Aorta (tissue), 5 donors: ENCODE measurements around the gene UBTD1. TPM values are rescaled to one million over a fixed set of nuclear protein-coding genes. Genes with fewer than 3 reads are reported as not detected.

Source experiments
- ATAC-seq: fragments of 200-7000 bp; cut with Tn5 transposase; one replicate; pipeline ENCODE4 v1.9.1; 2022; ENCODE audit warnings: moderate library complexity; ENCODE audit not compliant: low FRiP score
- DNase-seq, 2 donors: peaks; one replicate each; pipeline ENCODE4 v3.0.0-alpha.2; 2020
- H3K27ac ChIP-seq, 2 donors: one replicate each; pipeline ENCODE4 v1.5.1; 2013; ENCODE audit warnings: low read length in 2 of 2, mild to moderate bottlenecking in 2 of 2, moderate library complexity in 2 of 2, control low read depth in 1 of 2, inconsistent platforms in 1 of 2, low read depth in 1 of 2
- H3K27me3 ChIP-seq, 2 donors: one replicate each; pipeline ENCODE4 v1.6.1; 2013; ENCODE audit warnings: control low read depth in 1 of 2, low read length in 1 of 2, mild to moderate bottlenecking in 1 of 2, moderate library complexity in 1 of 2; ENCODE audit not compliant: insufficient read depth in 2 of 2, control insufficient read depth in 1 of 2
- H3K36me3 ChIP-seq, 2 donors: one replicate each; pipeline ENCODE4 v1.6.1; 2013; ENCODE audit warnings: control low read depth in 1 of 2, low read length in 1 of 2, mild to moderate bottlenecking in 1 of 2; ENCODE audit not compliant: insufficient read depth in 2 of 2, control insufficient read depth in 1 of 2
- H3K4me1 ChIP-seq, 2 donors: one replicate each; pipeline ENCODE4 v1.6.1; 2013; ENCODE audit warnings: low read length in 2 of 2, control low read depth in 1 of 2, mild to moderate bottlenecking in 1 of 2, moderate library complexity in 1 of 2; ENCODE audit not compliant: insufficient read depth in 2 of 2, control insufficient read depth in 1 of 2
- H3K4me3 ChIP-seq, 2 donors: one replicate each; pipeline ENCODE4 v1.5.1; 2013; ENCODE audit warnings: low read length in 2 of 2, control low read depth in 1 of 2, mild to moderate bottlenecking in 1 of 2
- H3K9me3 ChIP-seq: one replicate; pipeline ENCODE4 v1.6.1; 2013; ENCODE audit warnings: mild to moderate bottlenecking, low read length; ENCODE audit not compliant: control insufficient read depth
- WGBS, 2 donors: extraction: QIAGEN DNeasy Blood & Tissue Kit; methylation state at CpG; one replicate each; pipeline ENCODE4 v1.1.7; 2013; 5-methylcytosine and 5-hydroxymethylcytosine counted together
- intact Hi-C, 2 donors: fragments of 100-400 bp; cut with DNase I; formaldehyde crosslinking; loops; one replicate each; pipeline versions ENCODE4 v1.14.2 to v1.15.0; 2022
- polyA plus RNA-seq, 2 donors: library from polyadenylated mRNA; stranded (reverse); fragments of 200-250 nt; gene quantifications; one replicate each; pipeline ENCODE4 v1.2.3, GENCODE V29; 2013
- total RNA-seq, 2 donors: library from RNA; stranded (reverse); fragmentation: NEBNext Ultra II Directional; extraction: Animal tissue kit (Norgen Biotek cat#: 25700); gene quantifications; one replicate each; pipeline ENCODE4 v1.2.1, GENCODE V29; 2021
- donor health status: healthy with polysubstance abuse.
- donor health status: Bipolar disorder and iron deficiency.
- donor health status: DM: no; HTN: no; CAD: no.
- donor health status: DM: no; HTN: no; CAD: no.
- donor health status: DM: yes; HTN: yes; CAD: no.

UBTD1 gene
- total and polyA plus RNA-seq, 4 donors = 10.1 to 18.9 (median 15.4) TPM

DNA sequence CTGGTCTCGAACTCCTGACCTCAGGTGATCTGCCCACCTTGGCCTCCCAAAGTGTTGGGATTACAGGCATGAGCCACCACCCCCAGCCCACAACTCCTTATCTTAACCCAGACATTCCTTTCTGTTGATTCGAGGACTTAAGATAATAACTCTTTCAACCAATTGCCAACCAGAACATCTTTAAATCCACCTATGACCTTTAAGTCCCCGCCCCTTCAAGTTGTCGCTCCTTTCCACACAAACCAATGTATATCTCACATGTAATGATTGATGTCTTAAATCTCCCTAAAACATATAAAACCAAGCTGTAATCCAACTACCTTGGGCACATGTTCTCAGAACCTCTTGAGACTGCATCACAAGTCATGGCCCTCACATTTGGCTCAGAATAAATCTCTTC is 66.1 kb downstream of the UBTD1 start:
- no peak overlapping the region for H3K4me3 ChIP-seq
- no peaks in the 10 kb centered on the region for H3K9me3 ChIP-seq
- H3K27ac ChIP-seq = no peak overlapping the region
- DNase-seq = no peak
- WGBS, 2 donors = 81 to 82% methylated on average over 4 of the region's 4 CpGs
- no peaks in the 10 kb centered on the region for H3K36me3 ChIP-seq
- peaks cover 0 to 3% of the 10 kb centered on the region in 2 donors for H3K4me1 ChIP-seq
- intact Hi-C loops = no loop called here
- no peak for ATAC-seq
- no peaks in the 10 kb centered on the region for H3K27me3 ChIP-seq

DNA sequence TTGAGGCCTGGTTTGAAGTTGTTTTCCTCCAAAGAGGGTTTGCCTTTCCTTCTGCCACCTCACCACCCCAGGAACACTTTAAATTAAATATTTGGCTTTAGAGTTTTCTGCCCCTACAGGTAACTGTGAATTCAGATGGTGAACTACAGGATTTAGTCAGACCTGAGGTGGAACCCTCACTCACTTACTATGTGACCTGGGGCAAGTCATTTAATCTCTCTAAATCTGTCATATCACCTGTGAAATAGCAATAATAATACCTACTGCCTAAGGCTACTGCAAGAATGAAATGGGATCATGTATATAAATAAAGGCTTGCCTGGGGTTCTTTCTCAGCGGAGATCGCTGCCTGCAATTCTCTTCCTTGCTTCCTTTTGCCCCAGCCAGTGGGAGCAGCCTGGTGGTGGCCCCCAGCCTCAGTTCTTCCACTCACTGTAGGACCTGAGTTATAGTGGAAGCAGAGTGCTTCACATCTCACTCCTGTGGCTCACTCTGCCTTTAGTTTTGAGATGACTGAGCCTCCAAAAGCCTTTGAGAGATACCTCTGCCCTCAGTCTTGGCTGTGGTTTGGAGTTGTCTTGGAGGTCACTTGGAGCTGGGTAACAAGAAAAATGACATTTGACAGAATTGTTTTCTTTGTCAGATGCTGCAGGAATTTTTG is 67.7 kb downstream of the UBTD1 start:
- no peaks in the 10 kb centered on the region for H3K9me3 ChIP-seq
- intact Hi-C loops = no loop called here
- no peaks in the 10 kb centered on the region for H3K27me3 ChIP-seq
- H3K36me3 ChIP-seq = peaks cover 2 to 6% of the 10 kb centered on the region in 2 donors
- DNase-seq = peak in 1 of 2 donors; percentile 2
- no peak overlapping the region for H3K27ac ChIP-seq
- H3K4me3 ChIP-seq = no peak overlapping the region
- H3K4me1 ChIP-seq = peaks cover 0 to 3% of the 10 kb centered on the region in 2 donors
- WGBS, 2 donors = 90 to 93% methylated on average over 2 of the region's 2 CpGs
- no peak for ATAC-seq

DNA sequence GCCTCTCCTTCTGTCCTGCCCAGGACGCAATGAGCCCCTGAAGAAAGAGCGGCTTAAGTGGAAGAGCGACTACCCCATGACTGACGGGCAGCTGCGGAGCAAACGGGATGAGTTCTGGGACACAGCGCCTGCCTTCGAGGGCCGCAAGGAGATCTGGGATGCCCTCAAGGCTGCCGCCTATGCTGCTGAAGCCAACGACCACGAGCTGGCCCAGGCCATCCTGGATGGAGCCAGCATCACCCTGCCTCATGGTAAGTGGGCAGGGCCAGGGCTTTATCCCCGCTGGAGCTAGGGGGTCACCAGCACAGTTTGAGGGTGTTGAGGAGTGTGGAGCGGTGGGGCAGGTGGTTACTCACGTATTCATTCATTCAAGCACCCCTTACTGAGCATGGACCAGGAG is 69.2 kb downstream of the UBTD1 start:
- WGBS, 2 donors = 94 to 95% methylated on average over 15 of the region's 15 CpGs
- Histone ChIP-seq H3K27ac (no peak overlapping the region), H3K36me3 (peaks cover 2 to 6% of the 10 kb centered on the region in 2 donors), H3K27me3 (no peaks in the 10 kb centered on the region), H3K9me3 (no peaks in the 10 kb centered on the region), H3K4me3 (no peak overlapping the region), H3K4me1 (peaks cover 0 to 3% of the 10 kb centered on the region in 2 donors)
- intact Hi-C loops = no loop called here
- DNase-seq (peak in 1 of 2 donors; percentile 46), ATAC-seq (no peak)

DNA sequence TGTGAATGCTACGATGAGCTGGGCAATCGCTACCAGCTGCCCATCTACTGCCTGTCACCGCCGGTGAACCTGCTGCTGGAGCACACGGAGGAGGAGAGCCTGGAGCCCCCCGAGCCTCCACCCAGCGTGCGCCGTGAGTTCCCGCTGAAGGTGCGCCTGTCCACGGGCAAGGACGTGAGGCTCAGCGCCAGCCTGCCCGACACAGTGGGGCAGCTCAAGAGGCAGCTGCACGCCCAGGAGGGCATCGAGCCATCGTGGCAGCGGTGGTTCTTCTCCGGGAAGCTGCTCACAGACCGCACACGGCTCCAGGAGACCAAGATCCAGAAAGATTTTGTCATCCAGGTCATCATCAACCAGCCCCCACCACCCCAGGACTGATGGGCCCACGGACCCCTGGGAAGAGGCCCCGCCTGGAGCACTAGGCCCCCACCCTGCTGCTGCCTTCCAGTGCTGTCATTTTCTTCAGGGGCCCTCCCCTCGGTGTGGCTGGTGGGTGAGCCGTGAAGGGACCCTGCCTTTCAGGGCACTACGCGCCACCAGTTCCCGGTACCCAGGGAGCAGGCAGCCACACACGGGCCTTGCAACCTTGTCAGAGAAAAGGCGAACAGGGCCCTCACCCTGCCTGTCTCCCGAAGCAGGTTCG is 71.5 kb downstream of the UBTD1 start:
- Histone ChIP-seq H3K4me3 (no peak overlapping the region), H3K4me1 (no peaks in the 10 kb centered on the region), H3K36me3 (peaks cover 2 to 6% of the 10 kb centered on the region in 2 donors), H3K27ac (no peak overlapping the region), H3K9me3 (no peaks in the 10 kb centered on the region), H3K27me3 (no peaks in the 10 kb centered on the region)
- intact Hi-C loops = no loop called here
- no peak for ATAC-seq
- DNase-seq = peak in 1 of 2 donors; percentile 65
- WGBS, 2 donors = 87 to 92% methylated on average over 33 of the region's 33 CpGs

DNA sequence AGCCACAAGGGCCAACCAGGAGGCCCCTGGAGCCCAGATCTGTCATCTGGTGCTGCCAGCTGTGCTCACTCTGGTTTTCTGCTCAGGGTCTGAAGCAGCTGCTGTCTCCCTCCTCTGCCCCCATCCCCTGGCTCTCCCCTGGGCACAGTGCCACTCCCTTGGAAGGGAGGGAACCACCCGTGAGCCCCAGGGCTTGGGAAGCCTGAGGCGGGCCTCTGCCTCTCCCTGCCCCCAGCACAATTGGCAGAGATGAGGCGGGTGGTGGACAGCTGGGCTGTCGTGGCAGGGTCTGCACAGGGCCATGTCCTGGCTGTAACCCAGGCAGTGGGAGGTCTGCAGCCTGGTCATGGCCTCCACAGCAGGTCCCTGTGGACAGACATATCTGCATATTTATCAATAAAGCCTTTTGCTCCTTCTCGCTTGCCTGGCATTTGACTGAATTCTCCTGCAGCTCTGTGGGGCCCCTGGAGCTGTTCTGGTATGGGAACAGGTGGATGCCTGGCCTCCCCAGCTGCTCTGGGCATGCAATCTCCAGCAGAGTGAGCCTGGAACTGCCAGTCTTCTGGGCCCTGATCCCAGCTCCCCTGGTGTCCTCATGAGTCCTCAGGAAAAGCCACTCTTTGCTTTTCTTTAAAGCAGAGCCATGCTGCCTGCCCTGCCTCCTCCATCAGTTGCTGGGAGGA is 72.2 kb downstream of the UBTD1 start:
- WGBS, 2 donors = 66 to 68% methylated on average over 5 of the region's 5 CpGs
- H3K4me1 ChIP-seq = no peaks in the 10 kb centered on the region
- H3K27me3 ChIP-seq = no peaks in the 10 kb centered on the region
- peaks cover 2 to 6% of the 10 kb centered on the region in 2 donors for H3K36me3 ChIP-seq
- no peak overlapping the region for H3K4me3 ChIP-seq
- ATAC-seq (peak; percentile 19), DNase-seq (peak in 1 of 2 donors; percentile 72)
- H3K27ac ChIP-seq = no peak overlapping the region
- intact Hi-C loops = no loop called here
- no peaks in the 10 kb centered on the region for H3K9me3 ChIP-seq

DNA sequence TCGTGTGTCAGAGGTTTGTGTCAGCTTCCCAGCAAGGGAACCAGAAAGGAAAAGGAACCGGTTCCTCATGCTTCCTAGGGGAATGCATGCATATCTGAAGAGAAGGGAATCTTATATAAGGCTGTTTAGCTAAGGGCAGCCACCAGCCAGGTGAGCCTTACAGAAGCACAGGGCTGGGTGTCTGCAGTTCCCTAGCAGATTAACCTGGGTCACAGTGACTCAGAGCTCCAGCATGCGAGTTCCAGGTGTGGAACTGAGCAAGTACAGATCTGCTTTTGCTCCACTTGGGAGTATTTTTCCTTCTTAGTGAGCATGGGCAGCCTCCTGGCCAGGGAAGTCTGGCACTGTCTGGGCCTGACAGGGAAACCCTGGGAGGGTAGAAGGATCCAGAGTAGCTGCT is 72.9 kb downstream of the UBTD1 start:
- intact Hi-C loops = loop anchor here (1.0 to 2.0 kb wide), 2 partner anchors 39 to 40 kb away; no protein-coding TSS in a partner anchor
- H3K9me3 ChIP-seq = no peaks in the 10 kb centered on the region
- peaks cover 2 to 6% of the 10 kb centered on the region in 2 donors for H3K36me3 ChIP-seq
- no peaks in the 10 kb centered on the region for H3K4me1 ChIP-seq
- no peak for ATAC-seq
- H3K27me3 ChIP-seq = no peaks in the 10 kb centered on the region
- DNase-seq = peak in 1 of 2 donors; percentile 41
- no peak overlapping the region for H3K4me3 ChIP-seq
- H3K27ac ChIP-seq = no peak overlapping the region
- 79 to 90% methylated on average over 3 of the region's 3 CpGs for WGBS, 2 donors

DNA sequence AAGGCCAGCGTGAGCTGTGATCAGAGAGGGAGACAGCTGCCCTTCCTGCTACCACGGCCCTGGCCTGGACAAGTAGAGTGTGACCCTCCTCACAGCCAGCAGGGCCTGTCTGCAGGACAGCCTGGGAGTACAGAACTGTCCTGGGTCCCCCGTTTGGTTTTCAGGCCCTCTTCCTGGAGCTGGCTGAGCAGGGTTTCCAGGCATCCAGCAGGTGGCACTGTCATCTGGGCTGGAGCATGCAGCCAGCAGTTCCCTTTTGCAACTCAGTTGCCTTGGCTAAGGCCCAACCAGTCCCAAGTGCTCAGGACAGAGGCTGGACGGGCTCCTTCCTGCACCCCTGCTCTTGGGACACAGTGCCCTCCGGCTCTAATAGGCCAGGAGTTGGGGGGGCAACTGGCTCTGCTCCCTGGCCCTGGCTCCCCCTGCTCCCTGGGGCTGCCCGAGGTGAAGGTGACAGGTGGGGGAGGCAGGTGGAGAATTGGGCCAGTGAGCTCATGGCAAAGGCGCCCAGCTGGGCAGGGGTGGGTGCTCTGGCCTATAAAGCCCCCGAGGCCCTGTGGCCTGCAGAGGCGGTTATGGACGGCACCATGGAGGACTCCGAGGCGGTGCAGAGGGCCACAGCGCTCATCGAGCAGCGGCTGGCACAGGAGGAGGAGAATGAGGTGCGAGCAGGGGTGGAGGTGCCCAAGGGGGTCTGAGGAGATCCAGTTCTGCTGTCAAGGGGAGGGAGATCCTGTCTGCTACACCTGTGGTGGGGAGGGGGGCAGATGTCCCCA is 73.7 kb downstream of the UBTD1 start, which contains the start of gene ANKRD2:
Gene ANKRD2, plus strand, starts transcription at position 566 of the 776 bp plus-strand sequence. Its CDS starts 10 bp downstream, at position 576.
- intact Hi-C loops = loop anchor here (1.0 to 2.0 kb wide), 2 partner anchors 38 to 39 kb away; no protein-coding TSS in a partner anchor
- DNase-seq (peak; percentile 90 to 93), ATAC-seq (peak; percentile 87)
- no peaks in the 10 kb centered on the region for H3K27me3 ChIP-seq
- no peaks in the 10 kb centered on the region for H3K4me1 ChIP-seq
- no peaks in the 10 kb centered on the region for H3K9me3 ChIP-seq
- WGBS, 2 donors = 68 to 70% methylated on average over 16 of the region's 16 CpGs
- H3K27ac ChIP-seq = no peak within 1 kb of the TSS
- peaks cover 2 to 6% of the 10 kb centered on the region in 2 donors for H3K36me3 ChIP-seq
- no peak within 1 kb of the TSS for H3K4me3 ChIP-seq

DNA sequence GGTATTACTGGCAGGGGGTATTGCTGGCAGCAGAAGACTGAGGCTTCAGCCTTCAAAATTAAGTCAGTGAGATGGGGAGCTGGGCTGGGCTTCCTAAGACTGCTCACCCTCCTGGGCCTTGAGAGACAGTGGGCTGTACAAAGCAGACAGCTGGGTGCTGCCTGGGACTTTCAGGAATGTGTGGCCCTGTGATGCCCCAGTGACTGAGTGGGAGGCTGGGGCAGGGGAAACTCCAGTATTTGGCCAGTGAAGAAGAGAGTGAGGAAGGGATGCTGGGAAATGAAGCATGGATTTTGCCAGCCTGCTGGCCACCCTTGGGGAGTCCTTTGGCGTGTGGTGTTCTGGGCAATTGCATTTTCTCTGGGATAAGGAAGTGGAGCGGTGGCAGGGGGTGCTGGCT is 74.3 kb downstream of the UBTD1 start:
- H3K4me3 ChIP-seq = no peak overlapping the region
- H3K4me1 ChIP-seq = no peaks in the 10 kb centered on the region
- H3K27me3 ChIP-seq = no peaks in the 10 kb centered on the region
- intact Hi-C loops = loop anchor here in 1 of 2 donors (2.0 kb wide), 1 partner anchor 38 kb away; no protein-coding TSS in a partner anchor
- peaks cover 2 to 6% of the 10 kb centered on the region in 2 donors for H3K36me3 ChIP-seq
- 96 to 97% methylated on average over 2 of the region's 2 CpGs for WGBS, 2 donors
- peak in 1 of 2 donors; percentile 31 for DNase-seq
- H3K9me3 ChIP-seq = no peaks in the 10 kb centered on the region
- ATAC-seq = no peak
- H3K27ac ChIP-seq = no peak overlapping the region
